BE2C (cell line): ENCODE data around the gene ADAMTSL5.
A peak's percentile ranks its signal among the peaks of the same experiment; 100 is the strongest.

Source experiments
- DNase-seq: peaks from one replicate; pipeline ENCODE4 v3.0.0-alpha.2; 2020
- H3K27me3 ChIP-seq: fragments of 250-450 bp; sonication (Bioruptor Pico); 2 replicates; pipeline ENCODE4 v1.5.1; 2020; ENCODE audit warnings: mild to moderate bottlenecking
- H3K36me3 ChIP-seq: fragments of 250-450 bp; sonication (Bioruptor Pico); 2 replicates; pipeline ENCODE4 v1.5.1; 2020; ENCODE audit warnings: mild to moderate bottlenecking
- H3K4me1 ChIP-seq: fragments of 250-450 bp; sonication (Bioruptor Pico); 2 replicates; pipeline ENCODE4 v1.5.1; 2020
- H3K4me3 ChIP-seq: 2 replicates; pipeline ENCODE4 v1.5.1; 2011; ENCODE audit warnings: low read depth, low read length
- H3K9me3 ChIP-seq: fragments of 250-450 bp; sonication (Bioruptor Pico); 2 replicates; pipeline ENCODE4 v1.5.1; 2020
- TF ChIP-seq, protein P1 (sequence below): IDR thresholded peaks from 2 replicates; pipeline ENCODE4 v1.5.1; 2012; ENCODE audit warnings: mild to moderate bottlenecking, low read depth, low read length

The ADAMTSL5 gene

GRCh38 chr19:1459479-1459878 lies 53.3 kb downstream of the ADAMTSL5 start:
- Histone ChIP-seq H3K4me1 (no peaks in the 10 kb centered on the region), H3K36me3 (peaks cover 35% of the 10 kb centered on the region), H3K9me3 (no peaks in the 10 kb centered on the region), H3K4me3 (no peak overlapping the region), H3K27me3 (no peaks in the 10 kb centered on the region)
- no peak for DNase-seq
- TF ChIP-seq, protein P1, sequence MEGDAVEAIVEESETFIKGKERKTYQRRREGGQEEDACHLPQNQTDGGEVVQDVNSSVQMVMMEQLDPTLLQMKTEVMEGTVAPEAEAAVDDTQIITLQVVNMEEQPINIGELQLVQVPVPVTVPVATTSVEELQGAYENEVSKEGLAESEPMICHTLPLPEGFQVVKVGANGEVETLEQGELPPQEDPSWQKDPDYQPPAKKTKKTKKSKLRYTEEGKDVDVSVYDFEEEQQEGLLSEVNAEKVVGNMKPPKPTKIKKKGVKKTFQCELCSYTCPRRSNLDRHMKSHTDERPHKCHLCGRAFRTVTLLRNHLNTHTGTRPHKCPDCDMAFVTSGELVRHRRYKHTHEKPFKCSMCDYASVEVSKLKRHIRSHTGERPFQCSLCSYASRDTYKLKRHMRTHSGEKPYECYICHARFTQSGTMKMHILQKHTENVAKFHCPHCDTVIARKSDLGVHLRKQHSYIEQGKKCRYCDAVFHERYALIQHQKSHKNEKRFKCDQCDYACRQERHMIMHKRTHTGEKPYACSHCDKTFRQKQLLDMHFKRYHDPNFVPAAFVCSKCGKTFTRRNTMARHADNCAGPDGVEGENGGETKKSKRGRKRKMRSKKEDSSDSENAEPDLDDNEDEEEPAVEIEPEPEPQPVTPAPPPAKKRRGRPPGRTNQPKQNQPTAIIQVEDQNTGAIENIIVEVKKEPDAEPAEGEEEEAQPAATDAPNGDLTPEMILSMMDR: no peak

GRCh38 chr19:1457892-1458291 lies 54.9 kb downstream of the ADAMTSL5 start:
- peaks cover 35% of the 10 kb centered on the region for H3K36me3 ChIP-seq
- no peaks in the 10 kb centered on the region for H3K9me3 ChIP-seq
- peaks cover 8% of the 10 kb centered on the region for H3K4me1 ChIP-seq
- no peak overlapping the region for H3K4me3 ChIP-seq
- no peaks in the 10 kb centered on the region for H3K27me3 ChIP-seq
- TF ChIP-seq, protein P1: no peak
- no peak for DNase-seq

GRCh38 chr19:1457031-1457739 lies 55.6 kb downstream of the ADAMTSL5 start:
- TF ChIP-seq, protein P1: no peak
- no peak for DNase-seq
- Histone ChIP-seq H3K4me3 (no peak overlapping the region), H3K4me1 (peaks cover 14% of the 10 kb centered on the region), H3K27me3 (no peaks in the 10 kb centered on the region), H3K36me3 (peaks cover 35% of the 10 kb centered on the region), H3K9me3 (no peaks in the 10 kb centered on the region)

DNA sequence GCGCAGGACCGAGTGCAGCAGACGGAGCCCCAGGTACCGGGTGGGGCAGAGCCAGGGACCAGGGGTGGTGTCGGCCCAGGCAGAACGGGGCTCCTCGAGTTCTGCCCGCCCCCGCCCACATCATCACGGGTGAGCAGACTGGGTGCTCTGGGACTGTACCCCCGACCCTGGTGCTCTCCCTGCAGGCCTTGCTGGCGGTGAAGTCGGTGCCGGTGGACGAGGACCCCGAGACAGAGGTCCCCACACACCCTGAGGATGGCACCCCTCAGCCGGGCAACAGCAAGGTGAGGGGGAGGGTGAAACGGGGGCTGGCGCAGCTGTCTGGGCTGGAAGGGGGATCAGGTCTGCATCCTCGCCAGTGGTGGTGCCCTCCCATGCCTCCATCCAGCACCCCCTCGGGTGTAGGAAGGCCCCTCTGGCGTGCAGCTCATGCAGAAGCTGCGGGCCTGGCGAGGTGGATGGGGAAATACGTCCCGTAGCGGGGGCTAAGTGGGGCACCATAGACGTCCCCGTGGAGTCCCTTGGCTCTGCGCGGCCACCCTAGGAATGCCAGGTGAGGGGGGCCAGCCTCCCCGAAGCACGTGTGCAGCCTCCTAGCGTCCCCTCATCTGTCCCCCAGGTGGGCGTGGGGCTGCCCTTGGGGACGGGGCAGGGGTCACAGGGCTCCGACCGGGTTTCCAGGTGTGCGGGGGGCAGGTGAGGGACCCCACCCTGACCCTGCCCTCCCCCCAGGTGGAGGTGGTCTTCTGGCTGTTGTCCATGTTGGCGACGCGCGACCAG lies 56.5 kb downstream of the ADAMTSL5 start:
- TF ChIP-seq, protein P1: no peak
- H3K27me3 ChIP-seq: no peaks in the 10 kb centered on the region
- peaks cover 35% of the 10 kb centered on the region for H3K36me3 ChIP-seq
- no peaks in the 10 kb centered on the region for H3K9me3 ChIP-seq
- no peak for DNase-seq
- H3K4me1 ChIP-seq: peaks cover 15% of the 10 kb centered on the region
- no peak overlapping the region for H3K4me3 ChIP-seq

GRCh38 chr19:1455336-1456120 lies 57.3 kb downstream of the ADAMTSL5 start:
- TF ChIP-seq, protein P1: no peak
- no peak overlapping the region for H3K4me3 ChIP-seq
- peak; percentile 88 for DNase-seq

More at GRCh38 chr19:1455336-1456120, 57.3 kb downstream of the ADAMTSL5 start:
- no peaks in the 10 kb centered on the region for H3K9me3 ChIP-seq
- H3K4me1 ChIP-seq: peaks cover 15% of the 10 kb centered on the region
- H3K27me3 ChIP-seq: no peaks in the 10 kb centered on the region
- peaks cover 27% of the 10 kb centered on the region for H3K36me3 ChIP-seq
